ENCODE results near the gene STRA6. TPM values are rescaled to one million over a fixed set of nuclear protein-coding genes. Genes with fewer than 3 reads are reported as not detected.
A peak's percentile ranks its signal among the peaks of the same experiment; 100 is the strongest.

STRA6 gene
- total RNA-seq, 1 experiment from 2014 or later, result 0.29 TPM

GRCh38 chr15:74141591-74141990 is 61.0 kb downstream of the STRA6 start:
- no peak overlapping the region for H3K4me3 ChIP-seq (ENCODE audit: low read length)
- BruUV-seq (replicated peaks), result no TSS peak
- H4K20me1 ChIP-seq (ENCODE audit: low read length), result no peaks in the 10 kb centered on the region
- peaks cover 11% of the 10 kb centered on the region; the same call in 1 of the 2 replicates for H3K4me1 ChIP-seq (ENCODE audit: insufficient read depth, low read length)
- ATAC-seq (no peak), DNase-seq (peak; percentile 27)
- no peaks in the 10 kb centered on the region for H3F3A ChIP-seq (ENCODE audit: low read length, unreplicated experiment)
- peaks cover 4% of the 10 kb centered on the region; the same call in 1 of the 2 replicates for H3K27me3 ChIP-seq (ENCODE audit: low read length)
- no peak overlapping the region for H2AFZ ChIP-seq (ENCODE audit: low read length)
- CTCF ChIA-PET, result no interaction called here
- TF ChIP-seq, protein P1, sequence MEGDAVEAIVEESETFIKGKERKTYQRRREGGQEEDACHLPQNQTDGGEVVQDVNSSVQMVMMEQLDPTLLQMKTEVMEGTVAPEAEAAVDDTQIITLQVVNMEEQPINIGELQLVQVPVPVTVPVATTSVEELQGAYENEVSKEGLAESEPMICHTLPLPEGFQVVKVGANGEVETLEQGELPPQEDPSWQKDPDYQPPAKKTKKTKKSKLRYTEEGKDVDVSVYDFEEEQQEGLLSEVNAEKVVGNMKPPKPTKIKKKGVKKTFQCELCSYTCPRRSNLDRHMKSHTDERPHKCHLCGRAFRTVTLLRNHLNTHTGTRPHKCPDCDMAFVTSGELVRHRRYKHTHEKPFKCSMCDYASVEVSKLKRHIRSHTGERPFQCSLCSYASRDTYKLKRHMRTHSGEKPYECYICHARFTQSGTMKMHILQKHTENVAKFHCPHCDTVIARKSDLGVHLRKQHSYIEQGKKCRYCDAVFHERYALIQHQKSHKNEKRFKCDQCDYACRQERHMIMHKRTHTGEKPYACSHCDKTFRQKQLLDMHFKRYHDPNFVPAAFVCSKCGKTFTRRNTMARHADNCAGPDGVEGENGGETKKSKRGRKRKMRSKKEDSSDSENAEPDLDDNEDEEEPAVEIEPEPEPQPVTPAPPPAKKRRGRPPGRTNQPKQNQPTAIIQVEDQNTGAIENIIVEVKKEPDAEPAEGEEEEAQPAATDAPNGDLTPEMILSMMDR (conservative IDR thresholded peaks at IDR 0.05; ENCODE audit: low read depth, low read length), result no peak
- TF ChIP-seq EZH2phosphoT487 (IDR thresholded peaks at IDR 0.05; ENCODE audit: borderline replicate concordance, low read length) (no peak), EZH2 (IDR thresholded peaks at IDR 0.05; ENCODE audit: low read length, unreplicated experiment) (no peak)
- intact Hi-C loops (cut with micrococcal nuclease), result no loop called here
- no peaks in the 10 kb centered on the region for H3K79me2 ChIP-seq (ENCODE audit: low read length)
- no peaks in the 10 kb centered on the region for H3K9me2 ChIP-seq (replicated peaks; ENCODE audit: low read length)
- no peak overlapping the region for H3K9ac ChIP-seq (ENCODE audit: low read length)
- POLR2A ChIA-PET (ENCODE audit: unreplicated experiment), result no interaction called here
- no peak overlapping the region for H3K27ac ChIP-seq (ENCODE audit: low read length)
- no peaks in the 10 kb centered on the region for H3K9me3 ChIP-seq (ENCODE audit: low read length)
- H3K4me2 ChIP-seq (ENCODE audit: low read length), result no peak overlapping the region
- no peaks in the 10 kb centered on the region for H3K36me3 ChIP-seq (ENCODE audit: low read depth, low read length)

DNA sequence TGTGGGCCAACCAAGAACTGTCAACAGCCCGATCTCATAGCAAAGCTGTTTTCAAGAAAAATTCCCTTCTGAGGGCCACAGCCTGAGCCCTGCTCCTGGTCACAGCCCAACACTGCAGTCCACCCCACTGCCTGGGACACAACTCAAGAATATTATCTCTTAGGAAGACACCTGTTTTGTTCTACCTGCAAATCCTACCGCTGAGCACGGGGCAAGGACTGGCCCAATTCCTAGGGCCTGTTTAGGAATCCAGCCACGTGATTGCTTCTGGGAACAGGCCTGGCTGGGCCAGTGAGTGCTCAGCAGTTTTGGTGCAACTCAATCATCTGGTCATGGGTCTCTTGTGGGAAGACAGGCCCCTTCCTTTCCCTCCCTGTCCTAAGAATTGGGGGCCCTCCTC is 63.9 kb downstream of the STRA6 start:
- peaks cover 16% of the 10 kb centered on the region; the same call in 1 of the 2 replicates for H3K4me1 ChIP-seq (ENCODE audit: insufficient read depth, low read length)
- ATAC-seq, result no peak
- no peak overlapping the region for H3K27ac ChIP-seq (ENCODE audit: low read length)
- no peaks in the 10 kb centered on the region for H3K9me3 ChIP-seq (ENCODE audit: low read length)
- H3K27me3 ChIP-seq (ENCODE audit: low read length), result no peaks in the 10 kb centered on the region
- TF ChIP-seq EZH2 (IDR thresholded peaks at IDR 0.05; ENCODE audit: low read length, unreplicated experiment), result no peak
- TF ChIP-seq, protein P1 (conservative IDR thresholded peaks at IDR 0.05; ENCODE audit: low read depth, low read length), result no peak
- TF ChIP-seq EZH2phosphoT487 (IDR thresholded peaks at IDR 0.05; ENCODE audit: borderline replicate concordance, low read length), result no peak
- H3K9me2 ChIP-seq (replicated peaks; ENCODE audit: low read length), result no peaks in the 10 kb centered on the region
- BruUV-seq (replicated peaks), result no TSS peak
- intact Hi-C loops (cut with micrococcal nuclease), result no loop called here
- H4K20me1 ChIP-seq (ENCODE audit: low read length), result no peaks in the 10 kb centered on the region
- ChIA-PET POLR2A (ENCODE audit: unreplicated experiment) (no interaction called here), CTCF (interaction anchor here (0.7 kb wide), 1 partner anchor 10 kb away, joined by 4 read pairs; no protein-coding TSS in a partner anchor)
- no peak overlapping the region for H3K9ac ChIP-seq (ENCODE audit: low read length)
- H3K4me2 ChIP-seq (ENCODE audit: low read length), result no peak overlapping the region
- no peaks in the 10 kb centered on the region for H3F3A ChIP-seq (ENCODE audit: low read length, unreplicated experiment)
- H3K4me3 ChIP-seq (ENCODE audit: low read length), result no peak overlapping the region
- no peaks in the 10 kb centered on the region for H3K79me2 ChIP-seq (ENCODE audit: low read length)
- DNase-seq, result no peak
- no peak overlapping the region for H2AFZ ChIP-seq (ENCODE audit: low read length)
- H3K36me3 ChIP-seq (ENCODE audit: low read depth, low read length), result no peaks in the 10 kb centered on the region

- ATAC-seq (no peak), DNase-seq (no peak)
- no peak overlapping the region for H2AFZ ChIP-seq (ENCODE audit: low read length)
- H3K4me1 ChIP-seq (ENCODE audit: insufficient read depth, low read length), result peaks cover 16% of the 10 kb centered on the region; the same call in 1 of the 2 replicates
- no peak overlapping the region for H3K9ac ChIP-seq (ENCODE audit: low read length)
- intact Hi-C loops (cut with micrococcal nuclease), result no loop called here
- H3K27me3 ChIP-seq (ENCODE audit: low read length), result no peaks in the 10 kb centered on the region
- no peak overlapping the region for H3K4me3 ChIP-seq (ENCODE audit: low read length)
- no peaks in the 10 kb centered on the region for H3K9me2 ChIP-seq (replicated peaks; ENCODE audit: low read length)
- no peaks in the 10 kb centered on the region for H3K36me3 ChIP-seq (ENCODE audit: low read depth, low read length)
- H3K4me2 ChIP-seq (ENCODE audit: low read length), result no peak overlapping the region
- no TSS peak for BruUV-seq (replicated peaks)
- no peaks in the 10 kb centered on the region for H3K79me2 ChIP-seq (ENCODE audit: low read length)
- H3K27ac ChIP-seq (ENCODE audit: low read length), result no peak overlapping the region
- POLR2A ChIA-PET (ENCODE audit: unreplicated experiment), result no interaction called here
- no peaks in the 10 kb centered on the region for H3K9me3 ChIP-seq (ENCODE audit: low read length)
- TF ChIP-seq, protein P1 (conservative IDR thresholded peaks at IDR 0.05; ENCODE audit: low read depth, low read length), result no peak
- no peak for TF ChIP-seq EZH2 (IDR thresholded peaks at IDR 0.05; ENCODE audit: low read length, unreplicated experiment)
- no peak for TF ChIP-seq EZH2phosphoT487 (IDR thresholded peaks at IDR 0.05; ENCODE audit: borderline replicate concordance, low read length)
- no peaks in the 10 kb centered on the region for H3F3A ChIP-seq (ENCODE audit: low read length, unreplicated experiment)
- CTCF ChIA-PET, result no interaction called here
- no peaks in the 10 kb centered on the region for H4K20me1 ChIP-seq (ENCODE audit: low read length)
These were observed 65.1 kb downstream of the STRA6 start for GRCh38 chr15:74137537-74137894.
